HEK293T (cell line): ENCODE measurements around the gene GALNT11.
A peak's percentile ranks its signal among the peaks of the same experiment; 100 is the strongest.
"Not testable (repeated sequence)": the region's sequence is repeated elsewhere in the genome, so short reads cannot be mapped to it uniquely, and the experiment has no call there.

ENCODE experiments used
- CTCF ChIA-PET: fragments of 350-600 bp; formaldehyde crosslinking; extraction: SDS; loops from one replicate; lab custom pipeline; 2021; ENCODE audit warnings: antibody characterized with exemption, inconsistent platforms; lab: Yijun Ruan, JAX
- POLR2A ChIA-PET: fragments of 350-600 bp; formaldehyde crosslinking; extraction: SDS; loops from one replicate; lab custom pipeline; 2020; ENCODE audit warnings: antibody characterized with exemption, inconsistent platforms; lab: Yijun Ruan, JAX
- DNase-seq: peaks from one replicate; pipeline ENCODE4 v3.0.0; 2012; ENCODE audit warnings: mixed read lengths; ENCODE audit errors: extremely low spot score
- ARNT ChIP-seq: fragments of 450-650 bp; IDR thresholded peaks from 2 replicates; pipeline ENCODE4 v1.6.1; 2017; ENCODE audit warnings: mild to moderate bottlenecking
- BHLHE40 ChIP-seq: fragments of 450-650 bp; IDR thresholded peaks from 2 replicates; pipeline ENCODE4 v1.6.1; 2016; ENCODE audit warnings: mild to moderate bottlenecking, moderate library complexity, borderline replicate concordance
- CTBP1 ChIP-seq: fragments of 450-650 bp; IDR thresholded peaks from 2 replicates; pipeline ENCODE4 v1.6.1; 2016; ENCODE audit warnings: borderline replicate concordance
- ELF4 ChIP-seq: fragments of 450-650 bp; IDR thresholded peaks from 2 replicates; pipeline ENCODE4 v1.6.1; 2017; ENCODE audit warnings: antibody characterized with exemption
- FOXA1 ChIP-seq: fragments of 450-650 bp; IDR thresholded peaks from 2 replicates; pipeline ENCODE4 v1.6.1; 2016; ENCODE audit warnings: mild to moderate bottlenecking
- FOXK2 ChIP-seq: fragments of 450-650 bp; IDR thresholded peaks from 2 replicates; pipeline ENCODE4 v1.6.1; 2016; ENCODE audit warnings: mild to moderate bottlenecking
- FOXM1 ChIP-seq: fragments of 450-650 bp; IDR thresholded peaks from 2 replicates; pipeline ENCODE4 v1.6.1; 2017; ENCODE audit warnings: mild to moderate bottlenecking, borderline replicate concordance
- HDGF ChIP-seq: fragments of 450-650 bp; IDR thresholded peaks from 2 replicates; pipeline ENCODE4 v1.6.1; 2017; ENCODE audit warnings: antibody characterized with exemption, borderline replicate concordance
- L3MBTL2 ChIP-seq: fragments of 450-650 bp; conservative IDR thresholded peaks from 2 replicates; pipeline ENCODE4 v1.6.1; 2016; ENCODE audit warnings: mild to moderate bottlenecking
- LEF1 ChIP-seq: fragments of 450-650 bp; IDR thresholded peaks from 2 replicates; pipeline ENCODE4 v1.6.1; 2017; ENCODE audit warnings: mild to moderate bottlenecking, borderline replicate concordance
- NFRKB ChIP-seq: fragments of 450-650 bp; IDR thresholded peaks from 2 replicates; pipeline ENCODE4 v1.6.1; 2016; ENCODE audit warnings: mild to moderate bottlenecking, moderate library complexity
- PKNOX1 ChIP-seq: fragments of 450-650 bp; IDR thresholded peaks from 2 replicates; pipeline ENCODE4 v1.6.1; 2016
- SP1 ChIP-seq: fragments of 450-650 bp; IDR thresholded peaks from 2 replicates; pipeline ENCODE4 v1.6.1; 2017
- SUZ12 ChIP-seq: fragments of 450-650 bp; IDR thresholded peaks from 2 replicates; pipeline ENCODE4 v1.6.1; 2016; ENCODE audit warnings: mild to moderate bottlenecking
- TARDBP ChIP-seq: fragments of 450-650 bp; IDR thresholded peaks from 2 replicates; pipeline ENCODE4 v1.6.1; 2016
- ZNF384 ChIP-seq: fragments of 450-650 bp; IDR thresholded peaks from 2 replicates; pipeline ENCODE4 v1.6.1; 2016

GALNT11 gene

GRCh38 chr7:152074673-152075072, 49.2 kb downstream of the GALNT11 start:
- ChIA-PET POLR2A (no interaction called here), CTCF (interaction anchor here (1.0 kb wide), 1 partner anchor 9 kb away, joined by 3 read pairs; no protein-coding TSS in a partner anchor)
- TF ChIP-seq BHLHE40 (no peak), ZNF384 (no peak), SP1 (no peak), FOXK2 (no peak), ELF4 (no peak), PKNOX1 (no peak), FOXM1 (no peak), TARDBP (no peak), L3MBTL2 (no peak), NFRKB (no peak), SUZ12 (no peak), HDGF (no peak), ARNT (no peak), FOXA1 (no peak), CTBP1 (no peak)
- DNase-seq: no peak

- POLR2A ChIA-PET, DNase-seq: not testable (repeated sequence)
- CTCF ChIA-PET: interaction anchor here (0.6 to 1.6 kb wide), 3 partner anchors 8 to 316 kb away, joined by 3 to 5 read pairs (median 3); no protein-coding TSS in a partner anchor
Observed at GRCh38 chr7:152075379-152075778, 49.9 kb downstream of the GALNT11 start.

GRCh38 chr7:152076324-152076821, 50.9 kb downstream of the GALNT11 start:
- TF ChIP-seq ARNT: no peak
- TF ChIP-seq SP1: no peak
- no peak for TF ChIP-seq FOXM1
- no peak for TF ChIP-seq LEF1
- no peak for TF ChIP-seq FOXK2
- no peak for TF ChIP-seq BHLHE40
- no peak for TF ChIP-seq FOXA1
- TF ChIP-seq ELF4: no peak
- DNase-seq: peak; percentile 82
- ChIA-PET CTCF (interaction anchor here (0.6 to 1.6 kb wide), 9 partner anchors 9 to 500 kb away, joined by 3 to 6 read pairs (median 4); no protein-coding TSS in a partner anchor), POLR2A (no interaction called here)

GRCh38 chr7:152076940-152077933, 51.8 kb downstream of the GALNT11 start:
- POLR2A ChIA-PET: no interaction called here
- DNase-seq: no peak
- CTCF ChIA-PET: interaction anchor here (0.6 to 1.6 kb wide), 9 partner anchors 8 to 501 kb away, joined by 3 to 6 read pairs (median 4); no protein-coding TSS in a partner anchor
- TF ChIP-seq FOXA1: no peak
- TF ChIP-seq CTBP1: no peak
- TF ChIP-seq FOXK2: no peak
- TF ChIP-seq BHLHE40: no peak
- no peak for TF ChIP-seq ARNT
- no peak for TF ChIP-seq ZNF384
- no peak for TF ChIP-seq HDGF
- TF ChIP-seq PKNOX1: no peak
- no peak for TF ChIP-seq TARDBP
- no peak for TF ChIP-seq SP1
- no peak for TF ChIP-seq LEF1
- TF ChIP-seq L3MBTL2: no peak
- TF ChIP-seq SUZ12: no peak
- no peak for TF ChIP-seq ELF4
- no peak for TF ChIP-seq FOXM1
- no peak for TF ChIP-seq NFRKB

GRCh38 chr7:152078025-152078424, 52.6 kb downstream of the GALNT11 start:
- DNase-seq: no peak
- ChIA-PET CTCF (interaction anchor here (0.7 kb wide), 1 partner anchor 1446 kb away, joined by 3 read pairs; no protein-coding TSS in a partner anchor), POLR2A (no interaction called here)
- no peak for TF ChIP-seq L3MBTL2
- no peak for TF ChIP-seq NFRKB
- no peak for TF ChIP-seq CTBP1
- no peak for TF ChIP-seq FOXK2
- TF ChIP-seq SUZ12: no peak

- TF ChIP-seq LEF1 (no peak), CTBP1 (no peak), FOXA1 (no peak)
- no peak for DNase-seq
- POLR2A ChIA-PET: no interaction called here
- CTCF ChIA-PET: interaction anchor here (0.7 kb wide), 1 partner anchor 1447 kb away, joined by 3 read pairs; no protein-coding TSS in a partner anchor
Observed at GRCh38 chr7:152078786-152079185, 53.3 kb downstream of the GALNT11 start.

- CTCF ChIA-PET: no interaction called here
- DNase-seq: no peak
- no peak for TF ChIP-seq CTBP1
- peak; percentile 85 for TF ChIP-seq PKNOX1
- TF ChIP-seq SP1: no peak
- POLR2A ChIA-PET: no interaction called here
Observed at GRCh38 chr7:152081088-152081487, 55.6 kb downstream of the GALNT11 start.

- DNase-seq, CTCF ChIA-PET: not testable (repeated sequence)
- POLR2A ChIA-PET: interaction anchor here (0.8 kb wide), 1 partner anchor 8 kb away, joined by 3 read pairs; no protein-coding TSS in a partner anchor
Observed at GRCh38 chr7:152082073-152082721, 56.7 kb downstream of the GALNT11 start.
